ENCODE data around the gene PRDM8.
A peak's percentile ranks its signal among the peaks of the same experiment; 100 is the strongest.

Gene PRDM8

GRCh38 chr4:80202190-80202711 lies 4.9 kb downstream of the PRDM8 start:
- Histone ChIP-seq H3K9ac (ENCODE audit: insufficient read length, low read depth) (peak overlapping the region; percentile 21), H3K4me1 (ENCODE audit: insufficient read depth, insufficient read length) (no peaks in the 10 kb centered on the region), H3K27me3 (ENCODE audit: insufficient read depth, insufficient read length) (peaks cover 74% of the 10 kb centered on the region), H3K4me3 (ENCODE audit: insufficient read length, low read depth) (peak overlapping the region; percentile 47), H3K36me3 (ENCODE audit: insufficient read depth, insufficient read length, low read length) (no peaks in the 10 kb centered on the region), H3K9me3 (ENCODE audit: insufficient read depth, low read length) (peaks cover 18% of the 10 kb centered on the region)
- TF ChIP-seq ZNF274 (IDR thresholded peaks at IDR 0.05; ENCODE audit: low read depth, low read length): no peak
- no peak for TF ChIP-seq YY1 (IDR thresholded peaks at IDR 0.05; ENCODE audit: insufficient read depth, insufficient read length)
- TF ChIP-seq SUZ12 (IDR thresholded peaks at IDR 0.05; ENCODE audit: extremely low read depth, insufficient read depth, insufficient read length): no peak
- DNase-seq (ENCODE audit: low read depth, low spot score): no peak

- peaks cover 67% of the 10 kb centered on the region for H3K27me3 ChIP-seq (ENCODE audit: insufficient read depth, insufficient read length)
- DNase-seq (ENCODE audit: low read depth, low spot score): no peak
- TF ChIP-seq YY1 (IDR thresholded peaks at IDR 0.05; ENCODE audit: insufficient read depth, insufficient read length) (no peak), SUZ12 (IDR thresholded peaks at IDR 0.05; ENCODE audit: extremely low read depth, insufficient read depth, insufficient read length) (no peak), ZNF274 (IDR thresholded peaks at IDR 0.05; ENCODE audit: low read depth, low read length) (no peak)
- H3K36me3 ChIP-seq (ENCODE audit: insufficient read depth, insufficient read length, low read length): no peaks in the 10 kb centered on the region
- H3K4me3 ChIP-seq (ENCODE audit: insufficient read length, low read depth): peak overlapping the region; percentile 47
- H3K4me1 ChIP-seq (ENCODE audit: insufficient read depth, insufficient read length): no peaks in the 10 kb centered on the region
- H3K9me3 ChIP-seq (ENCODE audit: insufficient read depth, low read length): peaks cover 18% of the 10 kb centered on the region
- H3K9ac ChIP-seq (ENCODE audit: insufficient read length, low read depth): peak overlapping the region; percentile 21
These were observed 5.6 kb downstream of the PRDM8 start for GRCh38 chr4:80202741-80203553.

DNA sequence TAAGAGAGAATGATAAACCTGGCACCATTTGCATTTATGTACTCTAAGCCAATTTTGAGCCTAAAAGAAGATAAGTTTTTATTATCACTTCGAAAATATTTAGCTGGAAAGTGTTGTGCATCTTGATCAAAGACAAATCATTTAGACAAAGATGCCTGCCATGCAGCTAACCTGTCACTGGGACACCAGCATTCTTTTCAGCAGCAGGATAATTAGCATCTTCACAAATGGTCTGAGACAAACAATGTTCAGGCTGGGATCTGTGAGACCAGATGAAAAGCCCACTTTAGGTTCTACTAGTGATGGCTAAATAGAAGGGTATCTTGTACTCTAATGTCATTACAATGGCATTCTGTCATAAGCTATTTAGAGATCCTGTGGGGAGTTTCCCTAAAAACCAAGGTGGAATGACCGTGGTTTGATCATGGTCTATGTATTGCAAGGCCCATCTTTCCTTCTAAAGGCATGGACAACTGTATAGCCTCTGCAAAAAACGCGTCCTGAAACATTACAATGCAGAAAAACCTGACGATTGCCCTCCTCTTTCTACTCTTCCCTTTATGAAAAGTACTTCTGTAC lies 7.2 kb downstream of the PRDM8 start:
- Histone ChIP-seq H3K27me3 (ENCODE audit: insufficient read depth, insufficient read length) (peaks cover 51% of the 10 kb centered on the region), H3K9me3 (ENCODE audit: insufficient read depth, low read length) (peaks cover 18% of the 10 kb centered on the region), H3K9ac (ENCODE audit: insufficient read length, low read depth) (no peak overlapping the region), H3K4me3 (ENCODE audit: insufficient read length, low read depth) (no peak overlapping the region), H3K36me3 (ENCODE audit: insufficient read depth, insufficient read length, low read length) (no peaks in the 10 kb centered on the region), H3K4me1 (ENCODE audit: insufficient read depth, insufficient read length) (no peaks in the 10 kb centered on the region)
- no peak for DNase-seq (ENCODE audit: low read depth, low spot score)
- TF ChIP-seq YY1 (IDR thresholded peaks at IDR 0.05; ENCODE audit: insufficient read depth, insufficient read length) (no peak), SUZ12 (IDR thresholded peaks at IDR 0.05; ENCODE audit: extremely low read depth, insufficient read depth, insufficient read length) (no peak), ZNF274 (IDR thresholded peaks at IDR 0.05; ENCODE audit: low read depth, low read length) (no peak)

- no peak for TF ChIP-seq YY1 (IDR thresholded peaks at IDR 0.05; ENCODE audit: insufficient read depth, insufficient read length)
- TF ChIP-seq SUZ12 (IDR thresholded peaks at IDR 0.05; ENCODE audit: extremely low read depth, insufficient read depth, insufficient read length): no peak
- TF ChIP-seq ZNF274 (IDR thresholded peaks at IDR 0.05; ENCODE audit: low read depth, low read length): no peak
- Histone ChIP-seq H3K9me3 (ENCODE audit: insufficient read depth, low read length) (peaks cover 7% of the 10 kb centered on the region), H3K4me1 (ENCODE audit: insufficient read depth, insufficient read length) (no peaks in the 10 kb centered on the region), H3K4me3 (ENCODE audit: insufficient read length, low read depth) (no peak overlapping the region), H3K36me3 (ENCODE audit: insufficient read depth, insufficient read length, low read length) (no peaks in the 10 kb centered on the region), H3K27me3 (ENCODE audit: insufficient read depth, insufficient read length) (peaks cover 35% of the 10 kb centered on the region), H3K9ac (ENCODE audit: insufficient read length, low read depth) (no peak overlapping the region)
- no peak for DNase-seq (ENCODE audit: low read depth, low spot score)
These were observed 8.8 kb downstream of the PRDM8 start for GRCh38 chr4:80206111-80206510.

DNA sequence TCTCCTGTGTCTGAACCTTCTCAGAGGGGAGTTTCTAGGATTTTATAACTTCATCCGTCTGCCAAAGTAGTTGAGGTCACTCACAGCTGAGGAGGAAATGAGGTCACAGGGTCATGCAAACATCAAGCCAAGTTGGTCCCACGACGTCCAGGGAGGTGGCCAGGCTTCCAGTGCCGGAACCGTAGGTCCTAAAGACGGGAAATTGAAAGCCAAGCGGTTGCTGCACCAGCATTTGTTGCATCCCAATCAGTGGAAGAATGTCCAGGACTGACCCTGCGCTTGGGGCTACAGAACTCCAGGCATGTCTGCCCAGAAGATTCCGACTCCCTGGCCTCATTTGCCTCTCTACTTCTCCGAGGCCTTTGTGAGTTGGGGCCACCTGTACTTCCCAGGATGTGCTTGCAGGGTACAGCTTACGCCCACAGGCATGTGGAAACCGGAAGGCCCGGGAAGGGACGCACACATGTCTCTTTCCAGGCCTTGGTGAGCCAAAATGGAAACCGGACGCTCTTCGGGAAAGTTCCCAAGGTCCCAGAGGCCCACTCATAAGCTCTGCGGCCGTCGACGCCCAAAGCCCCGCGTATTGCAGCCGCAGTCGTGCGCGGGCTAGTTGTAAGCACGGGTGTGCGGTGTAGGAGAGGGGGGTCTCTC lies 9.3 kb downstream of the PRDM8 start:
- H3K27me3 ChIP-seq (ENCODE audit: insufficient read depth, insufficient read length): peaks cover 30% of the 10 kb centered on the region

DNA sequence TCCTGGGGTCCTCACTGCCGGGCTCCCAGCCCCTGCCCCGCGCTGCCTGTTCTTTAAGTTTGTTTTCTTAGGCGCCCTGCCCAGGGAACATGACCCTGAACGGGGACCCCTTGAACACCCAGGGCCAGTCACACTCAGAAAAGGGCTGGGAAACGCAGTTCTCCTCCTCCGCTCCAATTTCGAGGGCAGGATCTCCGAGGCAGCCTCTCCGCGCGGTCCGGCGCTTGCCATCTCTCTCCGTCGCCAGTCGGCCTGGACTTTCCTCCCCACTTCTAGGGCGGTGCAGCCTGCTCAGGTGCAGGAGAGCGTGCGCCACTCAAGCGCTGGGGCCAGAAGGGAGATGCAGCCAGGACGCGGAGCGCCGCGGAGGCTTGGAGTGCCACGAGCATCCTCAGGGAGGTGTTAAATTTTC lies 9.9 kb downstream of the PRDM8 start:
- Histone ChIP-seq H3K27me3 (ENCODE audit: insufficient read depth, insufficient read length) (peaks cover 25% of the 10 kb centered on the region), H3K9ac (ENCODE audit: insufficient read length, low read depth) (no peak overlapping the region), H3K9me3 (ENCODE audit: insufficient read depth, low read length) (no peaks in the 10 kb centered on the region), H3K4me3 (ENCODE audit: insufficient read length, low read depth) (no peak overlapping the region), H3K36me3 (ENCODE audit: insufficient read depth, insufficient read length, low read length) (no peaks in the 10 kb centered on the region), H3K4me1 (ENCODE audit: insufficient read depth, insufficient read length) (no peaks in the 10 kb centered on the region)
- TF ChIP-seq ZNF274 (IDR thresholded peaks at IDR 0.05; ENCODE audit: low read depth, low read length) (no peak), YY1 (IDR thresholded peaks at IDR 0.05; ENCODE audit: insufficient read depth, insufficient read length) (no peak)
- no peak for DNase-seq (ENCODE audit: low read depth, low spot score)

More for the DNA sequence above, 9.3 kb downstream of the PRDM8 start:
- DNase-seq (ENCODE audit: low read depth, low spot score): no peak
- Histone ChIP-seq H3K4me3 (ENCODE audit: insufficient read length, low read depth) (no peak overlapping the region), H3K9ac (ENCODE audit: insufficient read length, low read depth) (no peak overlapping the region), H3K36me3 (ENCODE audit: insufficient read depth, insufficient read length, low read length) (no peaks in the 10 kb centered on the region), H3K4me1 (ENCODE audit: insufficient read depth, insufficient read length) (no peaks in the 10 kb centered on the region), H3K9me3 (ENCODE audit: insufficient read depth, low read length) (peaks cover 2% of the 10 kb centered on the region; the same call in 1 of the 2 replicates)
- TF ChIP-seq SUZ12 (IDR thresholded peaks at IDR 0.05; ENCODE audit: extremely low read depth, insufficient read depth, insufficient read length) (no peak), YY1 (IDR thresholded peaks at IDR 0.05; ENCODE audit: insufficient read depth, insufficient read length) (no peak), ZNF274 (IDR thresholded peaks at IDR 0.05; ENCODE audit: low read depth, low read length) (no peak)

DNA sequence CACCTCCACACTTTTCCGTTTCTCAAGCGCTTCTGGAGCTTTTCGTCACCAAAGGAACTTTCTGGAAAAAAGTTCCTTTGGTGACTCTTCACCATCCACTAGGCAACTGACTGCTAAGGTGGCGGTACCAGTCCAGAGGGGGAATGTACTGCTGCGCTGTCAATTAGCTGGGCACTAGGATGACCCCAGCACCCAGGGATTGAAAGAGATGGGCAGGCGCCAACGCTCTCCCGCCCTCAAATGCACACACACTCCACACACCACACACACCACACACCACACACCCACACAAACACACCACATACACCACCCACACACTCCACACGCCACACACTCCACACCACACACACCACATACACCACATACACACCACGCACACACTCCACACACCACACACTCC lies 10.4 kb downstream of the PRDM8 start:
- H3K4me3 ChIP-seq (ENCODE audit: insufficient read length, low read depth): no peak overlapping the region

More for the DNA sequence above, 10.4 kb downstream of the PRDM8 start:
- Histone ChIP-seq H3K36me3 (ENCODE audit: insufficient read depth, insufficient read length, low read length) (no peaks in the 10 kb centered on the region), H3K4me1 (ENCODE audit: insufficient read depth, insufficient read length) (no peaks in the 10 kb centered on the region), H3K9ac (ENCODE audit: insufficient read length, low read depth) (no peak overlapping the region), H3K27me3 (ENCODE audit: insufficient read depth, insufficient read length) (peaks cover 25% of the 10 kb centered on the region), H3K9me3 (ENCODE audit: insufficient read depth, low read length) (no peaks in the 10 kb centered on the region)
- TF ChIP-seq ZNF274 (IDR thresholded peaks at IDR 0.05; ENCODE audit: low read depth, low read length) (no peak), SUZ12 (IDR thresholded peaks at IDR 0.05; ENCODE audit: extremely low read depth, insufficient read depth, insufficient read length) (no peak), YY1 (IDR thresholded peaks at IDR 0.05; ENCODE audit: insufficient read depth, insufficient read length) (no peak)
- DNase-seq (ENCODE audit: low read depth, low spot score): no peak

Measured in NT2/D1 (cell line).